ENCODE data around the gene FGD5.
A peak's percentile ranks its signal among the peaks of the same experiment; 100 is the strongest.
"Not testable (repeated sequence)": the region's sequence is repeated elsewhere in the genome, so short reads cannot be mapped to it uniquely, and the experiment has no call there.

Gene FGD5

GRCh38 chr3:14903501-14903900 is 84.7 kb downstream of the FGD5 start:
- H3K36me3 ChIP-seq (ENCODE audit: control insufficient read depth in 4 of 4, insufficient read depth in 4 of 4, low read length in 3 of 4) = peaks cover 4 to 86% (median 26%) of the 10 kb centered on the region in 4 experiments
- POLR2A ChIA-PET; DNase-seq; H3K27ac ChIP-seq (ENCODE audit: insufficient read depth in 1 of 2, low read depth in 1 of 2, low read length in 2 of 2, poor library complexity in 1 of 2, severe bottlenecking in 2 of 2); H3K27me3 ChIP-seq (replicated peaks in 2 of 5; ENCODE audit: control insufficient read depth in 4 of 5, insufficient read depth in 5 of 5, low read length in 4 of 5); H3K4me1 ChIP-seq (ENCODE audit: control extremely low read depth in 1 of 4, control insufficient read depth in 4 of 4, insufficient read depth in 4 of 4, low read length in 3 of 4); H3K4me3 ChIP-seq (ENCODE audit: control insufficient read depth in 1 of 7, extremely low read depth in 1 of 7, insufficient read depth in 4 of 7, low read depth in 2 of 7, low read length in 6 of 7): not testable (repeated sequence)
- CTCF ChIA-PET = interaction anchor here (1.0 to 1.5 kb wide), 2 partner anchors 9 to 231 kb away, joined by 3 read pairs; no protein-coding TSS in a partner anchor
- WGBS (ENCODE audit: insufficient coverage) = no CpG with 5 or more reads among the region's 3 CpGs
- peaks cover 2 to 15% (median 7%) of the 10 kb centered on the region in 5 experiments for H3K9me3 ChIP-seq (ENCODE audit: control extremely low read depth in 1 of 5, control insufficient read depth in 4 of 5, insufficient read depth in 2 of 5, low read depth in 1 of 5, low read length in 4 of 5)

DNA sequence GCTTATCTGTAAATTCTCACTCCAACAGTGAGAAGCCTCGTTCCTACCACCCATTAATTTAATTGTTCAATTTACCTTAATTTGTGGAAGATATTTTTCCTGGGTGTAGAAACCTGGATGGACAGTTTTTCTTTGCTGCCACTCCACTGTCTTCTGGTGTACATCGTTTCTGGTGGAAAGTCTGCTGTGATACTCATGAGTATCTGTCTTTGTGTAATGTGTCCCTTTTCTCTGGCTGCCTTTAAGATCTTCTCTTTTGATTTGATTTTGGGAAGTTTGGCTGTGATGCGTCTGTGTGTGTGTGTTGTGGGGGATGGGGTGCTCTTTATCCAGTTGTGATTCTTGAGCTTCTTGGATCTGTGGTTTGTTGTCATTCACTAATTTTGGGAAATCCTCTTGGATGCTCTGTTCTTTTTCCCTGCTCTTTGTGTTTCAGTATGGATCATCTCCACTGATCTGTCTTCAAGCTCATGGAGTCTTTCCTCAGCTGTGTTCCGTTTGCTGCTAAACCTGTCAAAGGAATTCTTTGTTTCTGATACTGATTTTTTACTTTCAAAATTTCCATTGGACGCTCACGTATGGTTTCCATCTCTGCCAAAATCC is 86.4 kb downstream of the FGD5 start:
- ChIA-PET POLR2A (no interaction called here), CTCF (interaction anchor here (1.1 to 2.3 kb wide), 3 partner anchors 11 to 21 kb away, joined by 3 to 11 read pairs (median 4); no protein-coding TSS in a partner anchor)
- H3K27me3 ChIP-seq (replicated peaks in 2 of 5; ENCODE audit: control insufficient read depth in 4 of 5, insufficient read depth in 5 of 5, low read length in 4 of 5) = no peaks in the 10 kb centered on the region
- H3K9me3 ChIP-seq (ENCODE audit: control extremely low read depth in 1 of 5, control insufficient read depth in 4 of 5, insufficient read depth in 2 of 5, low read depth in 1 of 5, low read length in 4 of 5) = peaks cover 2 to 15% (median 7%) of the 10 kb centered on the region in 5 experiments
- 97% methylated on average over 3 of the region's 6 CpGs for WGBS (ENCODE audit: insufficient coverage)
- DNase-seq = peak in 1 of 3 donors; percentile 28
- peaks cover 0 to 3% (median 0%) of the 10 kb centered on the region in 4 experiments for H3K4me1 ChIP-seq (ENCODE audit: control extremely low read depth in 1 of 4, control insufficient read depth in 4 of 4, insufficient read depth in 4 of 4, low read length in 3 of 4)
- H3K27ac ChIP-seq (ENCODE audit: insufficient read depth in 1 of 2, low read depth in 1 of 2, low read length in 2 of 2, poor library complexity in 1 of 2, severe bottlenecking in 2 of 2) = no peak overlapping the region
- peaks cover 4 to 70% (median 26%) of the 10 kb centered on the region in 4 experiments for H3K36me3 ChIP-seq (ENCODE audit: control insufficient read depth in 4 of 4, insufficient read depth in 4 of 4, low read length in 3 of 4)
- no peak overlapping the region for H3K4me3 ChIP-seq (ENCODE audit: control insufficient read depth in 1 of 7, extremely low read depth in 1 of 7, insufficient read depth in 4 of 7, low read depth in 2 of 7, low read length in 6 of 7)

DNA sequence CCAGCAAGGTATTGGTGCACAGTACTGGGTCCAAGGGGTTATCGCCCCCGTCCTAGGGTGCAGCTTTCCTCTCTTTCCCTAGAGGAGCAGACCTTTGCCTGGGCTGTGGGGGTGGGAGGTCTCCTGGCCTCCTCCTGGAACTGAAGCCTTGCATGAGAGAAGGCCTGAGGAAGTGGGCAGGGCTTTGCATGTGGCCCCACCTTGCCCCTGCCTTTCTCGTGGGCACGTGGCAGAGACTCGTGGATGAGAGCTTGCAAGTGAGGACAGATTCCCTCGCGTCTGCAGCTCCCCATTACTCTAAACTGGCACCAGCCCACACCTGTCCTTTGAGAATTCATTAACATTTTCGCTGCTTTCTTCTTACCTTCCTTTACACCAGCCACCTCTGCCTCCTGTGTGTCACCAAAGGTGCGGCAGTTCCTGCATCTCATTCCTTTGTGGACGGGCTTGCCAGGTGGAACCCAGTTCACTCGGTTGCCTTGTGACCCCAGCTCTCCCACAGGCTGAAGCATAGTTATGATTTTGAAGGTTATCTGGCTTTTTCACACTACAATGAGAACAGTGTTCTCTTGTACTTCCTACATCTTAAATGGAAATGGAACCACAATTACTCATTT is 87.7 kb downstream of the FGD5 start:
- POLR2A ChIA-PET = no interaction called here
- Histone ChIP-seq H3K27me3 (replicated peaks in 2 of 5; ENCODE audit: control insufficient read depth in 4 of 5, insufficient read depth in 5 of 5, low read length in 4 of 5) (no peaks in the 10 kb centered on the region), H3K4me1 (ENCODE audit: control extremely low read depth in 1 of 4, control insufficient read depth in 4 of 4, insufficient read depth in 4 of 4, low read length in 3 of 4) (peaks cover 0 to 3% (median 0%) of the 10 kb centered on the region in 4 experiments), H3K36me3 (ENCODE audit: control insufficient read depth in 4 of 4, insufficient read depth in 4 of 4, low read length in 3 of 4) (peaks cover 4 to 69% (median 24%) of the 10 kb centered on the region in 4 experiments), H3K9me3 (ENCODE audit: control extremely low read depth in 1 of 5, control insufficient read depth in 4 of 5, insufficient read depth in 2 of 5, low read depth in 1 of 5, low read length in 4 of 5) (peaks cover 2 to 15% (median 7%) of the 10 kb centered on the region in 5 experiments), H3K4me3 (ENCODE audit: control insufficient read depth in 1 of 7, extremely low read depth in 1 of 7, insufficient read depth in 4 of 7, low read depth in 2 of 7, low read length in 6 of 7) (no peak overlapping the region), H3K27ac (ENCODE audit: insufficient read depth in 1 of 2, low read depth in 1 of 2, low read length in 2 of 2, poor library complexity in 1 of 2, severe bottlenecking in 2 of 2) (no peak overlapping the region)
- CTCF ChIA-PET = interaction anchor here (1.3 to 2.3 kb wide), 2 partner anchors 15 to 19 kb away, joined by 3 to 11 read pairs; no protein-coding TSS in a partner anchor
- 94% methylated on average over 9 of the region's 11 CpGs for WGBS (ENCODE audit: insufficient coverage)
- DNase-seq = no peak

- 91% methylated on average over 14 of the region's 18 CpGs for WGBS (ENCODE audit: insufficient coverage)
- H3K27me3 ChIP-seq (replicated peaks in 2 of 5; ENCODE audit: control insufficient read depth in 4 of 5, insufficient read depth in 5 of 5, low read length in 4 of 5) = no peaks in the 10 kb centered on the region
- no peak for DNase-seq
- H3K27ac ChIP-seq (ENCODE audit: insufficient read depth in 1 of 2, low read depth in 1 of 2, low read length in 2 of 2, poor library complexity in 1 of 2, severe bottlenecking in 2 of 2) = no peak overlapping the region
- peaks cover 2 to 15% (median 7%) of the 10 kb centered on the region in 5 experiments for H3K9me3 ChIP-seq (ENCODE audit: control extremely low read depth in 1 of 5, control insufficient read depth in 4 of 5, insufficient read depth in 2 of 5, low read depth in 1 of 5, low read length in 4 of 5)
- peaks cover 0 to 3% (median 0%) of the 10 kb centered on the region in 4 experiments for H3K4me1 ChIP-seq (ENCODE audit: control extremely low read depth in 1 of 4, control insufficient read depth in 4 of 4, insufficient read depth in 4 of 4, low read length in 3 of 4)
- ChIA-PET POLR2A (no interaction called here), CTCF (interaction anchor here (1.2 to 21.2 kb wide), 3 partner anchors 11 to 119 kb away, joined by 3 to 337 read pairs (median 11); no protein-coding TSS in a partner anchor)
- H3K4me3 ChIP-seq (ENCODE audit: control insufficient read depth in 1 of 7, extremely low read depth in 1 of 7, insufficient read depth in 4 of 7, low read depth in 2 of 7, low read length in 6 of 7) = no peak overlapping the region
- H3K36me3 ChIP-seq (ENCODE audit: control insufficient read depth in 4 of 4, insufficient read depth in 4 of 4, low read length in 3 of 4) = peaks cover 4 to 71% (median 25%) of the 10 kb centered on the region in 4 experiments
These were observed 88.5 kb downstream of the FGD5 start for GRCh38 chr3:14907043-14907966.

GRCh38 chr3:14909250-14909649 is 90.5 kb downstream of the FGD5 start:
- Histone ChIP-seq H3K9me3 (ENCODE audit: control extremely low read depth in 1 of 5, control insufficient read depth in 4 of 5, insufficient read depth in 2 of 5, low read depth in 1 of 5, low read length in 4 of 5) (peaks cover 2 to 13% (median 7%) of the 10 kb centered on the region in 5 experiments), H3K27me3 (replicated peaks in 2 of 5; ENCODE audit: control insufficient read depth in 4 of 5, insufficient read depth in 5 of 5, low read length in 4 of 5) (no peaks in the 10 kb centered on the region), H3K27ac (ENCODE audit: insufficient read depth in 1 of 2, low read depth in 1 of 2, low read length in 2 of 2, poor library complexity in 1 of 2, severe bottlenecking in 2 of 2) (no peak overlapping the region), H3K4me3 (ENCODE audit: control insufficient read depth in 1 of 7, extremely low read depth in 1 of 7, insufficient read depth in 4 of 7, low read depth in 2 of 7, low read length in 6 of 7) (no peak overlapping the region), H3K4me1 (ENCODE audit: control extremely low read depth in 1 of 4, control insufficient read depth in 4 of 4, insufficient read depth in 4 of 4, low read length in 3 of 4) (peaks cover 0 to 3% (median 0%) of the 10 kb centered on the region in 4 experiments), H3K36me3 (ENCODE audit: control insufficient read depth in 4 of 4, insufficient read depth in 4 of 4, low read length in 3 of 4) (peaks cover 4 to 64% (median 20%) of the 10 kb centered on the region in 4 experiments)
- CTCF ChIA-PET = interaction anchor here (1.0 to 21.2 kb wide), 3 partner anchors 12 to 121 kb away, joined by 3 to 337 read pairs (median 5); no protein-coding TSS in a partner anchor
- POLR2A ChIA-PET = no interaction called here
- DNase-seq = no peak
- WGBS (ENCODE audit: insufficient coverage) = 100% methylated on average over 1 of the region's 5 CpGs

DNA sequence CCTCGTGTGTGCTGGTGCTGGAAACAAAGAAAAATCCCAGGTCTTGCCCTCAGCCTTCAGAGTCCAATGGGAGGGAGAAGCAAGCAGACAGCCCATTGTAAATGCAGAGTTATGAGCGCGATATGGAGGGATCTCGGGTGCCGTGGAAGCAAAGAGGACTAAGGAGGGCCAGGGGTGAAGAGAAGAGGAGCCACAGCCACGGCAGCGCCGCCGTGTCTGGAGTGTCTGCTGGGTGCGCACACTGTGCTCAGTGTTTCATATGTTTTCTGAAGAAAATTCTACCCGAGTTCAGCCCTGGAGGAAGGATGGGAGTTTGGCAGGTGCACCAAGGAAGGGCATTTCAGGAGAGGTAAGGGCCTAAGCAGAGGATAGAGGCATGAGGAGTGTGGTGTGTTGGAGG is 92.9 kb downstream of the FGD5 start:
- POLR2A ChIA-PET = interaction anchor here (0.5 kb wide), 1 partner anchor 766 kb away, joined by 5 read pairs; no protein-coding TSS in a partner anchor
- Histone ChIP-seq H3K36me3 (ENCODE audit: control insufficient read depth in 4 of 4, insufficient read depth in 4 of 4, low read length in 3 of 4) (peaks cover 0 to 50% (median 10%) of the 10 kb centered on the region in 4 experiments), H3K9me3 (ENCODE audit: control extremely low read depth in 1 of 5, control insufficient read depth in 4 of 5, insufficient read depth in 2 of 5, low read depth in 1 of 5, low read length in 4 of 5) (no peaks in the 10 kb centered on the region), H3K4me3 (ENCODE audit: control insufficient read depth in 1 of 7, extremely low read depth in 1 of 7, insufficient read depth in 4 of 7, low read depth in 2 of 7, low read length in 6 of 7) (no peak overlapping the region), H3K27me3 (replicated peaks in 2 of 5; ENCODE audit: control insufficient read depth in 4 of 5, insufficient read depth in 5 of 5, low read length in 4 of 5) (no peaks in the 10 kb centered on the region), H3K27ac (ENCODE audit: insufficient read depth in 1 of 2, low read depth in 1 of 2, low read length in 2 of 2, poor library complexity in 1 of 2, severe bottlenecking in 2 of 2) (no peak overlapping the region), H3K4me1 (ENCODE audit: control extremely low read depth in 1 of 4, control insufficient read depth in 4 of 4, insufficient read depth in 4 of 4, low read length in 3 of 4) (peaks cover 0 to 3% (median 0%) of the 10 kb centered on the region in 4 experiments)
- 90% methylated on average over 11 of the region's 11 CpGs for WGBS (ENCODE audit: insufficient coverage)
- no peak for DNase-seq
- CTCF ChIA-PET = interaction anchor here (1.4 to 21.2 kb wide), 4 partner anchors 10 to 277 kb away, joined by 3 to 337 read pairs (median 6); no protein-coding TSS in a partner anchor

Data from common myeloid progenitor, CD34-positive (primary cell).